ENCODE measurements around the gene UTP25. TPM values are rescaled to one million over a fixed set of nuclear protein-coding genes. Genes with fewer than 3 reads are reported as not detected.
"Not testable (repeated sequence)": the region's sequence is repeated elsewhere in the genome, so short reads cannot be mapped to it uniquely, and the experiment has no call there.

UTP25 gene
- total and polyA plus RNA-seq, 2 donors (not counting 3 experiments of a cell fraction or from before 2014, with no cell fraction given) = 6.6 to 11.7 TPM

DNA sequence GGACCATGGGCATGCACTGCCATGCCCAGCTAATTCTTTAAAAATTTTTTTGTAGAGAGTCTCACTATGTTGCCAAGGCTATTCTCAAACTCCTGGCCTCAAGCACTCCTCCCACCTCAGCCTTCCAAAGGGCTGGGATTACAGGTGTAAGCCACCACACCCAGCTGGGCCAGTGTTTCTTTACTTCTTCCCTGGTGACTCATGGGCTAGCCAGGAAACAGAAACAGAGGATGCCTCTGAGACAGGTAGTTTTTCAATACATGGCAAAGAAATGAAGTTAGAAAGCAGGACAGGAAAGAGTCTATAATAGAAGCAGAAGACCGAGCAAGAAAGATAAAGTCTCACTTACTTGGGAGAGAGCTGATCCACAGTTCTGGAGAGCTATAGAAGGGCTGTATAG lies 35.9 kb upstream of the UTP25 start:
- Histone ChIP-seq H3K9ac (replicated peaks; ENCODE audit: extremely low read depth, insufficient read depth, low read length) (no peak overlapping the region), H3K27ac (ENCODE audit: insufficient read depth, low read depth, low read length) (no peak overlapping the region), H3K4me3 (replicated peaks in 1 of 3; ENCODE audit: insufficient read depth in 1 of 3, low read depth in 1 of 3, low read length in 3 of 3) (no peak overlapping the region), H3K36me3 (ENCODE audit: control insufficient read depth in 2 of 2, extremely low read depth in 1 of 2, insufficient read depth in 2 of 2, low read length in 2 of 2) (peaks cover 19 to 41% of the 10 kb centered on the region in 2 experiments), H3K4me2 (ENCODE audit: insufficient read depth, low read length) (no peak overlapping the region), H3K27me3 (ENCODE audit: control insufficient read depth in 2 of 2, insufficient read depth in 2 of 2, low read length in 2 of 2) (no peaks in the 10 kb centered on the region), H3K4me1 (ENCODE audit: control insufficient read depth, extremely low read depth, insufficient read depth, low read length) (no peaks in the 10 kb centered on the region), H4K20me1 (replicated peaks; ENCODE audit: control insufficient read depth, extremely low read depth, insufficient read depth, low read length) (no peaks in the 10 kb centered on the region), H3K79me2 (ENCODE audit: control insufficient read depth, insufficient read depth, low read length) (no peaks in the 10 kb centered on the region), H3K9me3 (replicated peaks; ENCODE audit: control insufficient read depth, insufficient read depth, low read length) (no peaks in the 10 kb centered on the region), H3K9me1 (replicated peaks; ENCODE audit: control insufficient read depth, extremely low read depth, insufficient read depth, low read length) (no peaks in the 10 kb centered on the region), H2AFZ (ENCODE audit: low read depth, low read length) (no peak overlapping the region)
- BruUV-seq (replicated peaks) = no TSS peak
- intact Hi-C loops (cut with micrococcal nuclease) = no loop called here
- TF ChIP-seq, protein P1, sequence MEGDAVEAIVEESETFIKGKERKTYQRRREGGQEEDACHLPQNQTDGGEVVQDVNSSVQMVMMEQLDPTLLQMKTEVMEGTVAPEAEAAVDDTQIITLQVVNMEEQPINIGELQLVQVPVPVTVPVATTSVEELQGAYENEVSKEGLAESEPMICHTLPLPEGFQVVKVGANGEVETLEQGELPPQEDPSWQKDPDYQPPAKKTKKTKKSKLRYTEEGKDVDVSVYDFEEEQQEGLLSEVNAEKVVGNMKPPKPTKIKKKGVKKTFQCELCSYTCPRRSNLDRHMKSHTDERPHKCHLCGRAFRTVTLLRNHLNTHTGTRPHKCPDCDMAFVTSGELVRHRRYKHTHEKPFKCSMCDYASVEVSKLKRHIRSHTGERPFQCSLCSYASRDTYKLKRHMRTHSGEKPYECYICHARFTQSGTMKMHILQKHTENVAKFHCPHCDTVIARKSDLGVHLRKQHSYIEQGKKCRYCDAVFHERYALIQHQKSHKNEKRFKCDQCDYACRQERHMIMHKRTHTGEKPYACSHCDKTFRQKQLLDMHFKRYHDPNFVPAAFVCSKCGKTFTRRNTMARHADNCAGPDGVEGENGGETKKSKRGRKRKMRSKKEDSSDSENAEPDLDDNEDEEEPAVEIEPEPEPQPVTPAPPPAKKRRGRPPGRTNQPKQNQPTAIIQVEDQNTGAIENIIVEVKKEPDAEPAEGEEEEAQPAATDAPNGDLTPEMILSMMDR (IDR thresholded peaks at IDR 0.05; ENCODE audit: extremely low read depth in 1 of 2, insufficient read depth in 1 of 2, low read depth in 1 of 2, low read length in 2 of 2) = no peak
- no peak for TF ChIP-seq EZH2 (IDR thresholded peaks at IDR 0.05; ENCODE audit: borderline replicate concordance, low read depth, low read length, severe bottlenecking)
- TF ChIP-seq, protein P2, sequence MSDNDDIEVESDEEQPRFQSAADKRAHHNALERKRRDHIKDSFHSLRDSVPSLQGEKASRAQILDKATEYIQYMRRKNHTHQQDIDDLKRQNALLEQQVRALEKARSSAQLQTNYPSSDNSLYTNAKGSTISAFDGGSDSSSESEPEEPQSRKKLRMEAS (IDR thresholded peaks at IDR 0.05; ENCODE audit: insufficient read depth, insufficient read length) = no peak
- TF ChIP-seq MYC (IDR thresholded peaks at IDR 0.05; ENCODE audit: low read depth, low read length) = no peak
- no peak for TF ChIP-seq JUN (IDR thresholded peaks at IDR 0.05; ENCODE audit: borderline replicate concordance, insufficient read depth, insufficient read length, low read depth)
- TF ChIP-seq FOS (IDR thresholded peaks at IDR 0.05; ENCODE audit: borderline replicate concordance, insufficient read depth, low read length) = no peak
- no peak for TF ChIP-seq GATA2 (IDR thresholded peaks at IDR 0.05; ENCODE audit: insufficient read depth, insufficient read length, low read depth, low read length)
- TF ChIP-seq POLR2AphosphoS5 (IDR thresholded peaks at IDR 0.05; ENCODE audit: insufficient read depth, low read depth, low read length) = no peak
- no peak for TF ChIP-seq POLR2A (IDR thresholded peaks at IDR 0.05; ENCODE audit: low read depth, low read length)
- DNase-seq (ENCODE audit: low read depth, low spot score) = no peak
- CTCF ChIA-PET = interaction anchor here (1.3 to 3.1 kb wide), 2 partner anchors 10 to 31 kb away, joined by 4 to 9 read pairs; no protein-coding TSS in a partner anchor
- dilution Hi-C loops (cut with MboI; ENCODE audit: extremely low pct_ligation_motif_present, low sequenced_read_pairs) = no loop called here
- POLR2A ChIA-PET = no interaction called here
- no peak for FAIRE-seq

DNA sequence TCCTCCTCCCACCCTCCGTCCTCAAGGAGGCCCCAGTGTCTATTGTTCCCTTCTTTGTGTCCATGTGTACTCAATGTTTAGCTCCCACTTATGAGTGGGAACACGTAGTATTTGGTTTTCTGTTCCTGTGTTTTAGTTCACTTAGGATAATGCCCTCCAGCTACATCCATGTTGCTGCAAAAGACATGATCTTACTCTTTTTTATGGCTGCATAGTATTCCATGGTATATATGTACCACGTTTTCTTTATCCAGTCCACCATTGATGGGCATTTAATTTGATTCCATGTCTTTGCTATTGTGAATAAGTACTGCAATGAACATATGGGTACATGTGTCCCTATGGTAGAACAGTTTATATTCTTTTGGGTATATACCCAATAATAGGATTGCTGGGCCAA lies 34.1 kb upstream of the UTP25 start:
- H2AFZ ChIP-seq (ENCODE audit: low read depth, low read length); H3K9ac ChIP-seq (replicated peaks; ENCODE audit: extremely low read depth, insufficient read depth, low read length); H3K27me3 ChIP-seq (ENCODE audit: control insufficient read depth in 2 of 2, insufficient read depth in 2 of 2, low read length in 2 of 2); POLR2A ChIA-PET; CTCF ChIA-PET; H3K4me2 ChIP-seq (ENCODE audit: insufficient read depth, low read length); H3K27ac ChIP-seq (ENCODE audit: insufficient read depth, low read depth, low read length); H3K9me1 ChIP-seq (replicated peaks; ENCODE audit: control insufficient read depth, extremely low read depth, insufficient read depth, low read length); H3K79me2 ChIP-seq (ENCODE audit: control insufficient read depth, insufficient read depth, low read length); H4K20me1 ChIP-seq (replicated peaks; ENCODE audit: control insufficient read depth, extremely low read depth, insufficient read depth, low read length); H3K4me3 ChIP-seq (replicated peaks in 1 of 3; ENCODE audit: insufficient read depth in 1 of 3, low read depth in 1 of 3, low read length in 3 of 3); dilution Hi-C loops (cut with MboI; ENCODE audit: extremely low pct_ligation_motif_present, low sequenced_read_pairs); BruUV-seq (replicated peaks); FAIRE-seq; DNase-seq (ENCODE audit: low read depth, low spot score); H3K4me1 ChIP-seq (ENCODE audit: control insufficient read depth, extremely low read depth, insufficient read depth, low read length); H3K9me3 ChIP-seq (replicated peaks; ENCODE audit: control insufficient read depth, insufficient read depth, low read length): not testable (repeated sequence)
- peaks cover 19 to 37% of the 10 kb centered on the region in 2 experiments for H3K36me3 ChIP-seq (ENCODE audit: control insufficient read depth in 2 of 2, extremely low read depth in 1 of 2, insufficient read depth in 2 of 2, low read length in 2 of 2)
- intact Hi-C loops (cut with micrococcal nuclease) = loop anchor here (1.0 kb wide), 1 partner anchor 7 kb away; no protein-coding TSS in a partner anchor

Data from endothelial cell of umbilical vein (primary cell).